Endometrial microvascular endothelial cells (primary cell): Measurements from ENCODE around the gene ST7. TPM values are rescaled to one million over a fixed set of nuclear protein-coding genes. Genes with fewer than 3 reads are reported as not detected.
"Not testable (repeated sequence)": the region's sequence is repeated elsewhere in the genome, so short reads cannot be mapped to it uniquely, and the experiment has no call there.

ENCODE experiments used
- in situ Hi-C: cut with HindIII; loops from 2 replicates; pipeline ENCODE4 v1.10.0; 2017; ENCODE audit warnings: low sequenced_read_pairs, low pct_unique_long_range_greater_than_20kb; ENCODE audit errors: inconsistent ontology term
- total RNA-seq: library from RNA; depleted of rRNA; stranded (reverse); fragments of >200 nt; gene quantifications from one replicate; pipeline ENCODE4 v1.2.3, GENCODE V29; 2015; ENCODE audit errors: inconsistent ontology term

The ST7 gene
- total RNA-seq, 1 donor from 2014 or later = 24.0 TPM

GRCh38 chr7:117216436-117217069, 263.3 kb downstream of the ST7 start:
- in situ Hi-C loops = no loop called here

- in situ Hi-C loops = no loop called here
Observed at GRCh38 chr7:117217106-117218035, 264.1 kb downstream of the ST7 start.

- in situ Hi-C loops = no loop called here
Observed at GRCh38 chr7:117218700-117219099, 265.4 kb downstream of the ST7 start.

- in situ Hi-C loops = no loop called here
Observed at GRCh38 chr7:117219485-117219884, 266.2 kb downstream of the ST7 start.

GRCh38 chr7:117220836-117221235, 267.5 kb downstream of the ST7 start:
- in situ Hi-C loops = no loop called here

- in situ Hi-C loops = no loop called here
Observed at GRCh38 chr7:117225536-117225935, 272.2 kb downstream of the ST7 start.

GRCh38 chr7:117227091-117227490, 273.8 kb downstream of the ST7 start:
- in situ Hi-C loops = no loop called here

GRCh38 chr7:117229350-117229749, 276.0 kb downstream of the ST7 start:
- in situ Hi-C loops = no loop called here

GRCh38 chr7:117230276-117231046, 277.2 kb downstream of the ST7 start:
- in situ Hi-C loops = no loop called here

GRCh38 chr7:117231047-117231359, 277.7 kb downstream of the ST7 start:
- in situ Hi-C loops = no loop called here

- in situ Hi-C loops = no loop called here
Observed at GRCh38 chr7:117237646-117238045, 284.3 kb downstream of the ST7 start.

GRCh38 chr7:117238472-117238871, 285.2 kb downstream of the ST7 start:
- in situ Hi-C loops = no loop called here

- in situ Hi-C loops = no loop called here
Observed at GRCh38 chr7:117238937-117239336, 285.6 kb downstream of the ST7 start.

- in situ Hi-C loops = no loop called here
Observed at GRCh38 chr7:117241088-117241487, 287.8 kb downstream of the ST7 start.

- in situ Hi-C loops = no loop called here
Observed at GRCh38 chr7:117243390-117243789, 290.1 kb downstream of the ST7 start.

GRCh38 chr7:117245703-117246102, 292.4 kb downstream of the ST7 start:
- in situ Hi-C loops = not testable (repeated sequence)

- in situ Hi-C loops = no loop called here
Observed at GRCh38 chr7:117247809-117248208, 294.5 kb downstream of the ST7 start.

- in situ Hi-C loops = no loop called here
Observed at GRCh38 chr7:117248829-117249228, 295.5 kb downstream of the ST7 start.

GRCh38 chr7:117249696-117250095, 296.4 kb downstream of the ST7 start:
- in situ Hi-C loops = no loop called here

- in situ Hi-C loops = no loop called here
Observed at GRCh38 chr7:117250245-117250644, 296.9 kb downstream of the ST7 start.
